Measurements from ENCODE around the gene TOMM6. TPM values are rescaled to one million over a fixed set of nuclear protein-coding genes. Genes with fewer than 3 reads are reported as not detected.

TOMM6 gene
- total and polyA plus RNA-seq, 2 donors: 34.4 to 181 TPM

DNA sequence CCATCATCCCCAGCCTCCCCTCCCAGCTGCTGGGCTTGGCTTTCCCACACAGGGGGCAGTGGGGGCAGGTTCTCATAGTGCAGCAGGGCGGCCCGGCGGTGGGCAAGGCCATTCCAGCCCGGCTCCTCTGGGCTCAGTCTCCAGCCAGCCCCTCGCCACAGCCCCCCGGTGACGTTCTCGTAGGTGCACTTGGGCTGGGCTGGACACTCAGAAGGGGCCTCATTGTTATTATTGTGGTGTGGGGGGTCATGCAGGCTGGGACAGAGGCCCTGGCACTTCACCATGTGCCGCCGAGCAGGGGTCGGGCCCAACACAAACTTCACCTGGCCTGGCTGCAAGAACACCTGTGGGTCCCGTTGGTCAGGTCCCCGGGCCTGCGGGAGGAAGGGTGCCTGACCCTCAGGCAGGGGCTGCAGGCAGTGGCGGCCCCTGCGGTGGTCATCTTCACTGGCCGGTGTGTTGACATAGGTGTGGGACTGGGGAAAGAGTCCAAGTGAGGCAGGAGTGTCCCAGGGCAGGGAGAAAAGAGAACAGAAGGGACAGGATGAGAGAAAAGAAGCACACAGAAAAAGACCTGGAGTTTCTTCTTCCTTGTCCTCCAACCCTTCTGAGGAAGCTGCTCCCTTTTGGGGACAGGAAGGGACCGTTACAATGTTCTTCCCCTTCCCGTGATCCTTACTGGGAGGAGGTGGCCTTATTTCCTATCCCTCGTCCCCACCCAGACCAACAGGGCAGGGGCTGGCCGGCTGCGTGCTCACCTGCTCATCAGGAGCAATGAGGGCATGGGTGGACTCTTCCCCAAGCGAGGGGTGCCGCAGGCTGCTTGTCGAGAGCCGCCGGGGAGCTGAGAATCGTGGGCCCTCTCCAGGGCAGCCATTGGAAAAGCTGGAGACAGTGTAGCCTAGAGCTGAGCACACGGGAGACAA, 16.2 kb upstream of the TOMM6 start:
- H3K4me1 ChIP-seq (ENCODE audit: insufficient read depth): no peaks in the 10 kb centered on the region
- peaks cover 6% of the 10 kb centered on the region for H3K36me3 ChIP-seq (ENCODE audit: insufficient read depth)
- H3K4me3 ChIP-seq (ENCODE audit: low read depth, low read length): no peak overlapping the region
- 91% methylated on average over 29 of the region's 29 CpGs for WGBS
- no peak overlapping the region for H3K27ac ChIP-seq (ENCODE audit: low read depth)
- DNase-seq (ENCODE audit: extremely low spot score): no peak

- no peak overlapping the region for H3K27ac ChIP-seq (ENCODE audit: low read depth)
- H3K36me3 ChIP-seq (ENCODE audit: insufficient read depth): peaks cover 6% of the 10 kb centered on the region
- DNase-seq (ENCODE audit: extremely low spot score): no peak
- WGBS: 84% methylated on average over 3 of the region's 3 CpGs
- H3K4me3 ChIP-seq (ENCODE audit: low read depth, low read length): no peak overlapping the region
- H3K4me1 ChIP-seq (ENCODE audit: insufficient read depth): no peaks in the 10 kb centered on the region
Observed at GRCh38 chr6:41774841-41775240, 12.7 kb upstream of the TOMM6 start.

DNA sequence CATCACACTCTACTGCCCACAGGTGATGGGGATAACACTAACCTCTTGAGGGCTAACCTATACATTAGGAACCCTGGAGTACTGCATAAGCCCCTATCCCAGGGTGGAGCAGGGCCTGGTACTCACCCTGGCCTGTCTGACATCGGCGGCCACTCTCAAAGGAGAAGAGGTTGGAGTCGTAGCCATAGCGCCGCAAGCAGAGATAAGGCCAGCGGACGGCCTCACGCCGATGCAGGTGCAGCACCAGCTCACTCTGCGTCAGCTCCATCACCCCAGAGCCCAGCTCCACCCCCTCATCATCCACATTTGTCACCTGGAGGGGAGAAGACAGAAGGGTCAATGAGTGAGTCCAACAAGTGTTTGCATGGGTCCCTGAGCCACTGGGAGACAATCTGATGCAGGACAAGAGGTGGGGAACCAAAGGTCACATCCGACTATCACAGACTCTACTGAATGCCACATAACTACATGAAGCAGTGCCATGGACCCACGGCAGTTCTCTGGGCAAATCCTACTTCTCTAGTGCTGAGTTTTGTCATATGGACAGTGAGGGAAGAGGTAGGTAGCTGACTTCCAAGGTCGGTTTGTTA, 12.1 kb upstream of the TOMM6 start:
- Histone ChIP-seq H3K4me1 (ENCODE audit: insufficient read depth) (no peaks in the 10 kb centered on the region), H3K27ac (ENCODE audit: low read depth) (no peak overlapping the region), H3K4me3 (ENCODE audit: low read depth, low read length) (no peak overlapping the region), H3K36me3 (ENCODE audit: insufficient read depth) (peaks cover 6% of the 10 kb centered on the region)
- DNase-seq (ENCODE audit: extremely low spot score): no peak
- WGBS: 91% methylated on average over 13 of the region's 13 CpGs

DNA sequence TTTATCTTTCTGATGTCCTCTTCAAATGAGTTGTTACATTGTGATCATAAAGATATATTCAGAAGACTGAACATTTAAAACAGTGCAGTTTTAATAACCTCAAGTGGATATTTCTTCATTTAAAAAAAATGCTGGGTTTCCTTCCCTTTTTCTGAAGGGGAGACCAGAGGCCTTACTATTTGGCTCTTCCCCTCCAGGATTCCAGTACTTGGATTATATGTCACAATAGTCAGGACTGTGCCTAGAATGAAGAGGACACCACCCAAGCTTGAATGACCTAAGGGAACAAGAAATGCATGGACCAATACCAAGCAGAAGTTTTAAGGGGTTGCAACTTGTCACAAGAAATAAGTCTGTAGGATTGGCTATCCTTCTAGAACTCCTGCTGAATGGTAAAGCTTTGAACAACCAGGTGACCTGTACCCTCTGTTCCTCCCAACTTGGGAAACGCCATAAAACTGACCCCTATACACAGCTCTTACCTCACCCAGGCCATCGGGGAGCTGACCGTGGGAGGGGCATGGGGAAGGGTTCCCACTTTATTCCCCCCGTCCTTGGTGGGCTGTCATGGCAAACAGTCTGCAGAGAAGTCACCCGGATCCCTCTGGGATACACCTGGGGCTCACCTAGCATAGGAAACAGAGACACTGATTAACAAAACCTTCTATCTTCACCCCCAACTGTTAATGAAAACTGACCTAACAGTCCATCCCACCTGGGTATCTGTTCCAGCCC, 9.8 kb upstream of the TOMM6 start:
- no peak overlapping the region for H3K4me3 ChIP-seq (ENCODE audit: low read depth, low read length)
- H3K4me1 ChIP-seq (ENCODE audit: insufficient read depth): no peaks in the 10 kb centered on the region
- no peak for DNase-seq (ENCODE audit: extremely low spot score)
- H3K36me3 ChIP-seq (ENCODE audit: insufficient read depth): peaks cover 2% of the 10 kb centered on the region
- no peak overlapping the region for H3K27ac ChIP-seq (ENCODE audit: low read depth)
- 88% methylated on average over 5 of the region's 5 CpGs for WGBS

DNA sequence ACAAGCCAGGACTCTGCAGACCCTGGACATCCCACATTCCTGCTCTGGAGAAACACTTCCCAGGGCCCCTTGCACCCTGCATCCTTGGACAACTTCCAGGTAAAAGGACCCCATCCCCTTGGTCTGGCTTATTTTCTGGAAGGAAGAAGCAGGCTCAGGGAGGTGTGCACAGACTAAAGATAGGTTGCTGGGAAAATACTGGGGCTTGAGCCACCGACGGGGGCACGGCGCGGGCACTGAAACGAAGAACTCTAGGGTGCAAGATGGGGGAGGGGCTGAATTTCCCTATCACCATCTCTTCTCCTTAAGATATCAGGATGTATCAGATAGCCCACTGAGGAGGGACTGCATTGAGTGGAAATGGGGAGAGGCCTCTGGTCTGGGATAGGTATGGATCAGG, 8.6 kb upstream of the TOMM6 start:
- Histone ChIP-seq H3K36me3 (ENCODE audit: insufficient read depth) (peaks cover 2% of the 10 kb centered on the region), H3K27ac (ENCODE audit: low read depth) (no peak overlapping the region), H3K4me3 (ENCODE audit: low read depth, low read length) (peak overlapping the region; percentile 75), H3K4me1 (ENCODE audit: insufficient read depth) (no peaks in the 10 kb centered on the region)
- 38% methylated on average over 6 of the region's 6 CpGs for WGBS
- DNase-seq (ENCODE audit: extremely low spot score): no peak

GRCh38 chr6:41779336-41779735, 8.2 kb upstream of the TOMM6 start:
- Histone ChIP-seq H3K27ac (ENCODE audit: low read depth) (no peak overlapping the region), H3K36me3 (ENCODE audit: insufficient read depth) (no peaks in the 10 kb centered on the region), H3K4me1 (ENCODE audit: insufficient read depth) (no peaks in the 10 kb centered on the region), H3K4me3 (ENCODE audit: low read depth, low read length) (peak overlapping the region; percentile 75)
- DNase-seq (ENCODE audit: extremely low spot score): no peak
- 2% methylated on average over 16 of the region's 16 CpGs for WGBS

GRCh38 chr6:41779788-41780550, 7.5 kb upstream of the TOMM6 start, which contains the start of gene FRS3:
TSS of gene FRS3 (minus strand) at chr6:41779900. CDS start at chr6:41776987, 2,913 bp downstream.
- under 1% methylated on average over 69 of the region's 73 CpGs for WGBS
- Histone ChIP-seq H3K4me3 (ENCODE audit: low read depth, low read length) (peak within 1 kb of the TSS; percentile 75), H3K36me3 (ENCODE audit: insufficient read depth) (no peaks in the 10 kb centered on the region), H3K27ac (ENCODE audit: low read depth) (peak within 1 kb of the TSS; percentile 65), H3K4me1 (ENCODE audit: insufficient read depth) (no peaks in the 10 kb centered on the region)
- DNase-seq (ENCODE audit: extremely low spot score): peak; percentile 88

DNA sequence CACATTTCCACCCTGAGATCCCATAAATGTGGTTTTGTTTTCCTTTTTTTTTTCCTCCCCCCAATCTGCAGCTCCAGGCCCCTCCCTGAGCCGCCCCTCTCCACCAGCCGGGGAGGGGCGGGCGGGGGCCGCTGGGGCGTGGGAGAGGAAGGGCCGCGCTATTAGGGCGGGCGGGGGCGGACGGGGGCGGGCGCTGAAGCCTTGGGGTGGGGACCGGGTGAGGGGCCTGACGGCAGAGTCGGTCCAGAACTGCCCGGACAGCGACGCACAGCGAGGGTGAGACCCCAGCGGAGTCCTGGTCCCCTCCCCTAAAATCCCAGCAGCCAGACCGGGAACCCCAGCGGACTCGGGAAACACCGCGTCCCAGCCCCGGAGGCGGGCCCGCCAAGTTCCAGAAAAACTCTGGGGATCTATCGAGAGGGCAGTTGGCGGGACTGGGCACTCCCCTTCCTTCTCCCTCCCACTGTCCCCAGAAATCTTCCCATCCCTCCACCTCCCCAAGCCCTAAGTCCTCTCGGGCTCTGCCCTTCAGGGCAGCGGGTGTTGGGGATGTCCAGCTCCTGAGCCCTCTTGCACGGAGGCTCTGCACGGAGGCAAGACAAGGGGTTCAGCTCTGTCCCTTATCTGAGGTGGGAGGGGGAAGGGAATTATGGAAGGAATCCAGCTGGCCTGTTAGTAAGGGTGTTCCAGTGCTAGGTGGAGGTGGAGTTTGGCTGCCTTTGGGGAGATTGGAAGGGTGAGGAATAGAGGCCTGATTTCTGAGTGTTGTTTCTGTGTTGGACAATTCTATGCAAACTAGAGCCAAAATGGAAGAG, 6.7 kb upstream of the TOMM6 start, which contains the start of gene PRICKLE4:
Gene PRICKLE4 (plus strand): TSS at position 232 of the 815 bp plus-strand sequence. CDS start 2,692 bp downstream, outside the sequence.
- Histone ChIP-seq H3K4me1 (ENCODE audit: insufficient read depth) (no peaks in the 10 kb centered on the region), H3K27ac (ENCODE audit: low read depth) (peak within 1 kb of the TSS; percentile 65), H3K4me3 (ENCODE audit: low read depth, low read length) (peak within 1 kb of the TSS; percentile 75), H3K36me3 (ENCODE audit: insufficient read depth) (no peaks in the 10 kb centered on the region)
- DNase-seq (ENCODE audit: extremely low spot score): no peak
- WGBS: under 1% methylated on average over 36 of the region's 36 CpGs

- no peak for DNase-seq (ENCODE audit: extremely low spot score)
- no peaks in the 10 kb centered on the region for H3K4me1 ChIP-seq (ENCODE audit: insufficient read depth)
- WGBS: 25% methylated on average over 3 of the region's 3 CpGs
- no peaks in the 10 kb centered on the region for H3K36me3 ChIP-seq (ENCODE audit: insufficient read depth)
- H3K4me3 ChIP-seq (ENCODE audit: low read depth, low read length): no peak overlapping the region
- no peak overlapping the region for H3K27ac ChIP-seq (ENCODE audit: low read depth)
Observed at GRCh38 chr6:41781366-41781730, 6.1 kb upstream of the TOMM6 start.

GRCh38 chr6:41783106-41783780, 4.3 kb upstream of the TOMM6 start:
- WGBS: 74% methylated on average over 6 of the region's 6 CpGs
- H3K4me3 ChIP-seq (ENCODE audit: low read depth, low read length): no peak overlapping the region
- no peaks in the 10 kb centered on the region for H3K4me1 ChIP-seq (ENCODE audit: insufficient read depth)
- H3K27ac ChIP-seq (ENCODE audit: low read depth): no peak overlapping the region
- H3K36me3 ChIP-seq (ENCODE audit: insufficient read depth): no peaks in the 10 kb centered on the region
- DNase-seq (ENCODE audit: extremely low spot score): no peak

DNA sequence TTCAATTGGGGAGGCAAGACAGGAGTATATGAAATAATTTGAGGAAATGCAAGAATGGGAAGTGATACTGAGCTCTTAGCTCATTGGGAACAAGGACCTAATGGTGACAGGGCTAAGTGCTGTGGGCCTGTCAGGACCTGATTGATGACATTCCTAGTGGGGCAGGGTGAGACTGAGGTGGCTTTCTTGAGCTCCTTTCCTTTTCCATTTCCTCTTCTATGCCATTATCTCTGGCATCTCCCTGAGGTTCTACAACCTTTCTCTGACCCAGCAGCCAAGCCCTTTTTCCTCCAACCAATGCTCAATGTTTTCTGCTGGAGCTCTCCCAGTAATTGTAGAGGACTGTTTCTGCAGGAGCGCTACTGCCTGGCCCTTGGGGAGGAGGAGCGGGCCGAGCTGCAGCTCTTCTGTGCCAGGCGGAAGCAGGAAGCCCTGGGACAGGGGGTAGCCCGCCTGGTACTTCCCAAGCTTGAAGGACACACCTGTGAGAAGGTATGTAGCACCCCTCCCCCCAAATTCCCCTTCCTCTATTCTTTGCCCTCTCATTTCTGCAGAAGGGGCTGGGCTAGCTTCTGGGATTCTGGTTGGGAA, 2.8 kb upstream of the TOMM6 start:
- no peak for DNase-seq (ENCODE audit: extremely low spot score)
- H3K36me3 ChIP-seq (ENCODE audit: insufficient read depth): no peaks in the 10 kb centered on the region
- no peak overlapping the region for H3K4me3 ChIP-seq (ENCODE audit: low read depth, low read length)
- 72% methylated on average over 5 of the region's 5 CpGs for WGBS
- peak overlapping the region; percentile 45 for H3K27ac ChIP-seq (ENCODE audit: low read depth)
- H3K4me1 ChIP-seq (ENCODE audit: insufficient read depth): no peaks in the 10 kb centered on the region

DNA sequence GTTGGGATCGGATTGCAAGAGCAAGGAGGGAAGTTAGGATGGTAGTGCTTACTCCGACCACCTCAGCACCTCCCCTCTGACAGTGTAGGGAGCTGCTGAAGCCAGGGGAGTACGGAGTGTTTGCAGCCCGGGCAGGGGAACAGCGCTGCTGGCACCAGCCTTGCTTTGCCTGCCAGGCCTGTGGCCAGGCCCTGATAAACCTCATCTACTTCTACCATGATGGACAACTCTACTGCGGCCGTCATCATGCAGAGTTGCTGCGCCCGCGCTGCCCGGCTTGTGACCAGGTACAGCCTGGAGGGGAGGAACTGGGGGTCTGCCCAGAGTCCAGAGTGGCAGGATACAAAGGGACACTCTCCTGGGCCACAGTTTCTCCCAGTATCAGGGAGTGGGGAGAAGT, 2.2 kb upstream of the TOMM6 start:
- DNase-seq (ENCODE audit: extremely low spot score): no peak
- 80% methylated on average over 11 of the region's 11 CpGs for WGBS
- no peak overlapping the region for H3K27ac ChIP-seq (ENCODE audit: low read depth)
- H3K4me1 ChIP-seq (ENCODE audit: insufficient read depth): no peaks in the 10 kb centered on the region
- H3K36me3 ChIP-seq (ENCODE audit: insufficient read depth): no peaks in the 10 kb centered on the region
- no peak overlapping the region for H3K4me3 ChIP-seq (ENCODE audit: low read depth, low read length)

All from urinary bladder (tissue), 4 donors.